ENCODE data around the gene MVD. TPM values are rescaled to one million over a fixed set of nuclear protein-coding genes. Genes with fewer than 3 reads are reported as not detected.

Gene MVD
- total and polyA plus RNA-seq, 2 of the 13 experiments (the other 11 are each of a cell fraction or from before 2014, with no cell fraction given): 28.1 to 187 TPM

DNA sequence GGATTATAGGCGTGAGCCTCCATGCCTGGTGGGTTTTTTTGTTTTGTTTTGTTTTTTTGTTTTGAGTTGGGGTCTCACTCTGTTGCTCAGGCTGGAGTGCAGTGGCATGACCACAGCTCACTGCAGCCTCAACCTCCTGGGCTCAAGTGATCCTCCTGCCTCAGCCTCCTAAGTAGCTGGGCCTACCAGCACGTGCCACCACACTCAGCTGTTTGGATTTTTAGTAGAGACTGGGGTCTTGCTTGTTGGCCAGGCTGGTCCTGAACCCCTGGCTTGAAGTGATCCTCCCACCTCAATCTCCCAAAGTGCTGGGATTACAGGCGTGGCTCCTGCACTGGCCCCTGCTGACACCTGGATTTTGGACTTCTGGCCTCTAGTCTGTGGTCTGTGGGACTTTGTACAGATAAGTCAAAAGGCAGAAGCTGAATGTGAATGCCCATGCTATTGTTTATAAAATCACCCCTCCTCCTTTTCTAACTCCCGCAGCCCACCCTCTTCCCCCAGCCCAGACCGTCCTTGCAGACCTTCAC, 17.7 kb upstream of the MVD start (continued):
- TF ChIP-seq NCOR1 (IDR thresholded peaks at IDR 0.05; ENCODE audit: borderline replicate concordance, low read length) (peak; percentile 37), NFATC3 (CRISPR knock-in tag; IDR thresholded peaks at IDR 0.05) (0 out of 2 replicates have a peak, but pooled peaks have one; percentile 8), ZMYM3 (CRISPR knock-in tag; IDR thresholded peaks at IDR 0.05) (peak; percentile 16; the same call in 1 of the 2 replicates)

DNA sequence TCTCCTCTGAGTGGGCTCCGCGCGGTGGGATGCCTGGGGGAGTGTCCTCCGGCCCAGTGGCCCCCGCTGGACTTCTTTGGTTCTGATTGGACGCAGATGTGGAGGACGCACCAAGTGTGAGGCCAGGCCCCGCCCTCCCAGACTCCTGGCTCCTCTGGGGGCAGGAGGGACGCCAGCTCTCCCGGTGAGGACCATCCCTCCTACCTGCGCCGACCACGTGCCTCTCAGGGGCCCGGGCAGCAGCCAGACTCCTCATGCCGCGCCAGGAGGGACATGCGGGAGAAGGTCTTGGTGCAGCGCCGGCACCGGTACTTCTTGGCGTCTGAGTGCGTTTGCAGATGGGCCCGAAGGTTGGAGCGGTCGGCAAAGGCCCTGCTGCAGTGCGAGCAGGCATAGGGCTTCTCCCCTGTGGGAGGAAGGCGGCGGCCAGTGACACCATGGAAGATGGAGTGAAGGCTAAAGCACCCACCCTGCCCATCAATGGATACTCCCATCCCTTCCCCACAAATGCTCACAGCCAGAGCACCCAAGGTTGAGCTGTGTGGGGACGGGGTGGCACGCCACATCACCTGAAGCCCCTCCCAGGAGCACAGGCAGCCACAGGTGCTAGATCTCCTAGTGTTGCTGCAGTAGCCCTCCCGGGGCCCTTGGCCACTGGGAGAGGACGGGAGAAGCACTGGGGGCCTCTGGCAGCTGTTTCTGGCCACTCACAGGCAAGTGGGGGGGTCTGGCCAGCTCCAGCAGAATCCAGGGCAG, 15.5 kb upstream of the MVD start:
- DNase-seq (ENCODE audit: low spot score) (no peak), FAIRE-seq (no peak), ATAC-seq (no peak)
- Histone ChIP-seq H4K20me1 (ENCODE audit: insufficient read depth, low read length) (peaks cover 5% of the 10 kb centered on the region; the same call in 1 of the 2 replicates), H3K4me1 (ENCODE audit: insufficient read depth, low read length) (peaks cover 36% of the 10 kb centered on the region), H3K27me3 (ENCODE audit: control insufficient read depth in 1 of 2, insufficient read depth in 2 of 2, low read length in 2 of 2) (peaks cover 7 to 23% of the 10 kb centered on the region in 2 experiments; a peak in 4 of 5 replicates), H3K4me3 (replicated peaks in 1 of 3; ENCODE audit: insufficient read depth in 1 of 3, low read depth in 2 of 3, low read length in 3 of 3) (no peak overlapping the region), H3K36me3 (replicated peaks in 1 of 2; ENCODE audit: control insufficient read depth in 1 of 2, insufficient read depth in 2 of 2, low read length in 2 of 2) (no peaks in the 10 kb centered on the region; a peak in 1 of 5 replicates), H3K27ac (ENCODE audit: extremely low read length, insufficient read depth, low read length) (no peak overlapping the region), H3K4me2 (ENCODE audit: low read depth, low read length) (no peak overlapping the region), H3K9ac (ENCODE audit: insufficient read depth, low read depth, low read length) (no peak overlapping the region), H3K9me3 (ENCODE audit: low read length) (no peaks in the 10 kb centered on the region), H2AFZ (ENCODE audit: low read length) (no peak overlapping the region), H3K79me2 (ENCODE audit: insufficient read depth, low read length) (no peaks in the 10 kb centered on the region)
- ChIA-PET CTCF (ENCODE audit: low intra/inter-chr PET ratio, low total read pairs) (no interaction called here), POLR2A (no interaction called here)
- intact Hi-C loops (cut with micrococcal nuclease; ENCODE audit: unreplicated experiment) (no loop called here), in situ Hi-C loops (cut with HindIII; ENCODE audit: extremely low pct_ligation_motif_present, low pct_unique_long_range_greater_than_20kb) (no loop called here)
- 63% methylated on average over 15 of the region's 32 CpGs for WGBS (ENCODE audit: low lambda C conversion rate)
- BruUV-seq (replicated peaks): no TSS peak
- TF ChIP-seq, protein P1, sequence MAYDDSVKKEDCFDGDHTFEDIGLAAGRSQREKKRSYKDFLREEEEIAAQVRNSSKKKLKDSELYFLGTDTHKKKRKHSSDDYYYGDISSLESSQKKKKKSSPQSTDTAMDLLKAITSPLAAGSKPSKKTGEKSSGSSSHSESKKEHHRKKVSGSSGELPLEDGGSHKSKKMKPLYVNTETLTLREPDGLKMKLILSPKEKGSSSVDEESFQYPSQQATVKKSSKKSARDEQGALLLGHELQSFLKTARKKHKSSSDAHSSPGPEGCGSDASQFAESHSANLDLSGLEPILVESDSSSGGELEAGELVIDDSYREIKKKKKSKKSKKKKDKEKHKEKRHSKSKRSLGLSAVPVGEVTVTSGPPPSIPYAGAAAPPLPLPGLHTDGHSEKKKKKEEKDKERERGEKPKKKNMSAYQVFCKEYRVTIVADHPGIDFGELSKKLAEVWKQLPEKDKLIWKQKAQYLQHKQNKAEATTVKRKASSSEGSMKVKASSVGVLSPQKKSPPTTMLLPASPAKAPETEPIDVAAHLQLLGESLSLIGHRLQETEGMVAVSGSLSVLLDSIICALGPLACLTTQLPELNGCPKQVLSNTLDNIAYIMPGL (CRISPR knock-in tag; IDR thresholded peaks at IDR 0.05; ENCODE audit: borderline replicate concordance in 1 of 2, low read depth in 1 of 2): no peak
- TF ChIP-seq JDP2 (CRISPR knock-in tag; IDR thresholded peaks at IDR 0.05; ENCODE audit: borderline replicate concordance) (no peak), HNRNPLL (IDR thresholded peaks at IDR 0.05; ENCODE audit: low read depth, low read length, poor library complexity, severe bottlenecking) (peak; percentile 18), ZNF782 (CRISPR knock-in tag; IDR thresholded peaks at IDR 0.05; ENCODE audit: borderline replicate concordance) (no peak), ZNF282 (IDR thresholded peaks at IDR 0.05; ENCODE audit: partially characterized antibody) (no peak), JUND (CRISPR knock-in tag; IDR thresholded peaks at IDR 0.05) (no peak), HHEX (CRISPR knock-in tag; IDR thresholded peaks at IDR 0.05) (no peak), ZNF761 (CRISPR knock-in tag; conservative IDR thresholded peaks at IDR 0.05) (no peak), TRIM24 (CRISPR knock-in tag; IDR thresholded peaks at IDR 0.05) (no peak), ELF3 (CRISPR knock-in tag; IDR thresholded peaks at IDR 0.05) (no peak), HCFC1 (IDR thresholded peaks at IDR 0.05; ENCODE audit: low read depth, low read length) (no peak)
- TF ChIP-seq, protein P2, sequence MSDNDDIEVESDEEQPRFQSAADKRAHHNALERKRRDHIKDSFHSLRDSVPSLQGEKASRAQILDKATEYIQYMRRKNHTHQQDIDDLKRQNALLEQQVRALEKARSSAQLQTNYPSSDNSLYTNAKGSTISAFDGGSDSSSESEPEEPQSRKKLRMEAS (IDR thresholded peaks at IDR 0.05): 0 out of 2 replicates have a peak, but pooled peaks have one; percentile 15
- TF ChIP-seq, protein P3, sequence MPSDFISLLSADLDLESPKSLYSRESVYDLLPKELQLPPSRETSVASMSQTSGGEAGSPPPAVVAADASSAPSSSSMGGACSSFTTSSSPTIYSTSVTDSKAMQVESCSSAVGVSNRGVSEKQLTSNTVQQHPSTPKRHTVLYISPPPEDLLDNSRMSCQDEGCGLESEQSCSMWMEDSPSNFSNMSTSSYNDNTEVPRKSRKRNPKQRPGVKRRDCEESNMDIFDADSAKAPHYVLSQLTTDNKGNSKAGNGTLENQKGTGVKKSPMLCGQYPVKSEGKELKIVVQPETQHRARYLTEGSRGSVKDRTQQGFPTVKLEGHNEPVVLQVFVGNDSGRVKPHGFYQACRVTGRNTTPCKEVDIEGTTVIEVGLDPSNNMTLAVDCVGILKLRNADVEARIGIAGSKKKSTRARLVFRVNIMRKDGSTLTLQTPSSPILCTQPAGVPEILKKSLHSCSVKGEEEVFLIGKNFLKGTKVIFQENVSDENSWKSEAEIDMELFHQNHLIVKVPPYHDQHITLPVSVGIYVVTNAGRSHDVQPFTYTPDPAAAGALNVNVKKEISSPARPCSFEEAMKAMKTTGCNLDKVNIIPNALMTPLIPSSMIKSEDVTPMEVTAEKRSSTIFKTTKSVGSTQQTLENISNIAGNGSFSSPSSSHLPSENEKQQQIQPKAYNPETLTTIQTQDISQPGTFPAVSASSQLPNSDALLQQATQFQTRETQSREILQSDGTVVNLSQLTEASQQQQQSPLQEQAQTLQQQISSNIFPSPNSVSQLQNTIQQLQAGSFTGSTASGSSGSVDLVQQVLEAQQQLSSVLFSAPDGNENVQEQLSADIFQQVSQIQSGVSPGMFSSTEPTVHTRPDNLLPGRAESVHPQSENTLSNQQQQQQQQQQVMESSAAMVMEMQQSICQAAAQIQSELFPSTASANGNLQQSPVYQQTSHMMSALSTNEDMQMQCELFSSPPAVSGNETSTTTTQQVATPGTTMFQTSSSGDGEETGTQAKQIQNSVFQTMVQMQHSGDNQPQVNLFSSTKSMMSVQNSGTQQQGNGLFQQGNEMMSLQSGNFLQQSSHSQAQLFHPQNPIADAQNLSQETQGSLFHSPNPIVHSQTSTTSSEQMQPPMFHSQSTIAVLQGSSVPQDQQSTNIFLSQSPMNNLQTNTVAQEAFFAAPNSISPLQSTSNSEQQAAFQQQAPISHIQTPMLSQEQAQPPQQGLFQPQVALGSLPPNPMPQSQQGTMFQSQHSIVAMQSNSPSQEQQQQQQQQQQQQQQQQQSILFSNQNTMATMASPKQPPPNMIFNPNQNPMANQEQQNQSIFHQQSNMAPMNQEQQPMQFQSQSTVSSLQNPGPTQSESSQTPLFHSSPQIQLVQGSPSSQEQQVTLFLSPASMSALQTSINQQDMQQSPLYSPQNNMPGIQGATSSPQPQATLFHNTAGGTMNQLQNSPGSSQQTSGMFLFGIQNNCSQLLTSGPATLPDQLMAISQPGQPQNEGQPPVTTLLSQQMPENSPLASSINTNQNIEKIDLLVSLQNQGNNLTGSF (CRISPR knock-in tag; IDR thresholded peaks at IDR 0.05): no peak

All from HepG2 (cell line).